Ishikawa (cell line): ENCODE measurements around the gene MUSTN1.

Experiments used
- NFIC ChIP-seq: IDR thresholded peaks from 2 replicates; pipeline ENCODE4 v1.6.1; 2012
- TAF1 ChIP-seq: IDR thresholded peaks from 2 replicates; pipeline ENCODE4 v1.6.1; 2012; ENCODE audit warnings: low read depth, mild to moderate bottlenecking
- TEAD4 ChIP-seq: IDR thresholded peaks from 2 replicates; pipeline ENCODE4 v1.6.1; 2012
- YY1 ChIP-seq: IDR thresholded peaks from 2 replicates; pipeline ENCODE4 v1.6.1; 2012; ENCODE audit warnings: low read depth

DNA sequence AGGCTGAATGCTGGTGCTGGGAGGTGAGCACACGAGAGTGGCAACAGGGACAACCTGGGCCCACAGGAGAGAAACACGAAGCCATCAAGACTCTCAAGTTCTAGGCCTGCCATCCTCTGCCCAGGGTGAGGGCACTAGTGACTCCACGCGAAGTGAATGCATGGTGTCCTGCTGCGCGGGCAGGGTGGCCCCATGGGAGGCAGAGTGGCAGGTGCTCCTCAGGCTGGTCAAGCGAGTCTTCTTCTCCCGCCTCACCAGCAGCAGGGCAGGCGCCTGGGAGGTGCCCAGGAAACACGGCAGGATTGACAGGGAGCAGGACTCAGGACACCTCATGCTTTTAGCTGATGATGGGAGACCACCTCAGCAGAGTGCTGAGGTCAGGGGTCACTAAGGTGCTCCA, 35.7 kb upstream of the MUSTN1 start:
- TF ChIP-seq TEAD4 (no peak), TAF1 (no peak), YY1 (no peak), NFIC (no peak)
